Measurements from ENCODE around the gene KLHL1. TPM values are rescaled to one million over a fixed set of nuclear protein-coding genes. Genes with fewer than 3 reads are reported as not detected.

The KLHL1 gene
- total and polyA plus RNA-seq, 2 of the 13 experiments (the other 11 are each of a cell fraction or from before 2014, with no cell fraction given) = 0.01 TPM; not detected in 1

DNA sequence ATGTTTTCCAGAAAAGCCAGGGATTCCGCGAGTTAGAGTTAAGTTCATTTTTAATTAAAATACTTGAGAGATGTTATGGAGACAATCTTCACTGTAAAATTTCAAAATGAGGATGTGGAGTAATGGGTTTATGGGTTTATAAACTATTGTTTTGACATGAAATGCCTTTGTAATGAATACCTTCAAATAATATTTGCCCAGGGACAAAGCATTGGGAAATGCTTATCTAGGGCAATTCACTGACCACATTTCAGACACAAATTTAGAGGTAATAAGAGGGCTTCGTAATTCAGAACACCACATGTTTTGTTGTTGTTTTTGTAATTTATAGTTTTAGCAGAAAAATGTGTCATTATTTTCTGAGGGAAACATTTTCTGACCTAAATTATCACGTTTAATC is 241.7 kb downstream of the KLHL1 start:
- no TSS peak for BruUV-seq (replicated peaks)
- Histone ChIP-seq H3K36me3 (replicated peaks in 1 of 2; ENCODE audit: control insufficient read depth in 1 of 2, insufficient read depth in 2 of 2, low read length in 2 of 2) (no peaks in the 10 kb centered on the region), H3K79me2 (ENCODE audit: insufficient read depth, low read length) (no peaks in the 10 kb centered on the region), H3K4me3 (replicated peaks in 1 of 3; ENCODE audit: insufficient read depth in 1 of 3, low read depth in 2 of 3, low read length in 3 of 3) (no peak overlapping the region), H4K20me1 (ENCODE audit: insufficient read depth, low read length) (no peaks in the 10 kb centered on the region), H3K27ac (ENCODE audit: extremely low read length, insufficient read depth, low read length) (no peak overlapping the region), H3K4me1 (ENCODE audit: insufficient read depth, low read length) (no peaks in the 10 kb centered on the region), H2AFZ (ENCODE audit: low read length) (no peak overlapping the region), H3K4me2 (ENCODE audit: low read depth, low read length) (no peak overlapping the region), H3K9me3 (ENCODE audit: low read length) (no peaks in the 10 kb centered on the region), H3K27me3 (ENCODE audit: control insufficient read depth in 1 of 2, insufficient read depth in 2 of 2, low read length in 2 of 2) (no peaks in the 10 kb centered on the region), H3K9ac (ENCODE audit: insufficient read depth, low read depth, low read length) (no peak overlapping the region)
- 27% methylated on average over 4 of the region's 4 CpGs for WGBS (ENCODE audit: low lambda C conversion rate)
- ATAC-seq (no peak), FAIRE-seq (no peak), DNase-seq (ENCODE audit: low spot score) (no peak)
- in situ Hi-C loops (cut with HindIII; ENCODE audit: extremely low pct_ligation_motif_present, low pct_unique_long_range_greater_than_20kb) = no loop called here
- POLR2A ChIA-PET = no interaction called here
- intact Hi-C loops (cut with micrococcal nuclease; ENCODE audit: unreplicated experiment) = no loop called here
- TF ChIP-seq MAZ (IDR thresholded peaks at IDR 0.05; ENCODE audit: borderline replicate concordance, low read depth, low read length) = no peak
- no peak for TF ChIP-seq MAZ (CRISPR knock-in tag; IDR thresholded peaks at IDR 0.05; ENCODE audit: low read depth)
- no peak for TF ChIP-seq ZZZ3 (CRISPR knock-in tag; IDR thresholded peaks at IDR 0.05; ENCODE audit: borderline replicate concordance)
- TF ChIP-seq SIN3A (IDR thresholded peaks at IDR 0.05; ENCODE audit: borderline replicate concordance, low read depth, low read length) = no peak
- no peak for TF ChIP-seq ZNF225 (CRISPR knock-in tag; IDR thresholded peaks at IDR 0.05)
- TF ChIP-seq ONECUT2 (CRISPR knock-in tag; IDR thresholded peaks at IDR 0.05) = no peak
- TF ChIP-seq NR2F6 (IDR thresholded peaks at IDR 0.05) = no peak
- no peak for TF ChIP-seq NR2F6 (CRISPR knock-in tag; IDR thresholded peaks at IDR 0.05)
- no peak for TF ChIP-seq ZNF136 (CRISPR knock-in tag; IDR thresholded peaks at IDR 0.05; ENCODE audit: low read depth)
- TF ChIP-seq, protein P1, sequence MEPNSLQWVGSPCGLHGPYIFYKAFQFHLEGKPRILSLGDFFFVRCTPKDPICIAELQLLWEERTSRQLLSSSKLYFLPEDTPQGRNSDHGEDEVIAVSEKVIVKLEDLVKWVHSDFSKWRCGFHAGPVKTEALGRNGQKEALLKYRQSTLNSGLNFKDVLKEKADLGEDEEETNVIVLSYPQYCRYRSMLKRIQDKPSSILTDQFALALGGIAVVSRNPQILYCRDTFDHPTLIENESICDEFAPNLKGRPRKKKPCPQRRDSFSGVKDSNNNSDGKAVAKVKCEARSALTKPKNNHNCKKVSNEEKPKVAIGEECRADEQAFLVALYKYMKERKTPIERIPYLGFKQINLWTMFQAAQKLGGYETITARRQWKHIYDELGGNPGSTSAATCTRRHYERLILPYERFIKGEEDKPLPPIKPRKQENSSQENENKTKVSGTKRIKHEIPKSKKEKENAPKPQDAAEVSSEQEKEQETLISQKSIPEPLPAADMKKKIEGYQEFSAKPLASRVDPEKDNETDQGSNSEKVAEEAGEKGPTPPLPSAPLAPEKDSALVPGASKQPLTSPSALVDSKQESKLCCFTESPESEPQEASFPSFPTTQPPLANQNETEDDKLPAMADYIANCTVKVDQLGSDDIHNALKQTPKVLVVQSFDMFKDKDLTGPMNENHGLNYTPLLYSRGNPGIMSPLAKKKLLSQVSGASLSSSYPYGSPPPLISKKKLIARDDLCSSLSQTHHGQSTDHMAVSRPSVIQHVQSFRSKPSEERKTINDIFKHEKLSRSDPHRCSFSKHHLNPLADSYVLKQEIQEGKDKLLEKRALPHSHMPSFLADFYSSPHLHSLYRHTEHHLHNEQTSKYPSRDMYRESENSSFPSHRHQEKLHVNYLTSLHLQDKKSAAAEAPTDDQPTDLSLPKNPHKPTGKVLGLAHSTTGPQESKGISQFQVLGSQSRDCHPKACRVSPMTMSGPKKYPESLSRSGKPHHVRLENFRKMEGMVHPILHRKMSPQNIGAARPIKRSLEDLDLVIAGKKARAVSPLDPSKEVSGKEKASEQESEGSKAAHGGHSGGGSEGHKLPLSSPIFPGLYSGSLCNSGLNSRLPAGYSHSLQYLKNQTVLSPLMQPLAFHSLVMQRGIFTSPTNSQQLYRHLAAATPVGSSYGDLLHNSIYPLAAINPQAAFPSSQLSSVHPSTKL (CRISPR knock-in tag; IDR thresholded peaks at IDR 0.05) = no peak
- TF ChIP-seq ZNF260 (CRISPR knock-in tag; IDR thresholded peaks at IDR 0.05; ENCODE audit: borderline replicate concordance, low read depth) = no peak
- CTCF ChIA-PET (ENCODE audit: low intra/inter-chr PET ratio, low total read pairs) = no interaction called here
